ENCODE results near the gene KRTAP4-6.
"Not testable (repeated sequence)": the region's sequence is repeated elsewhere in the genome, so short reads cannot be mapped to it uniquely, and the experiment has no call there.

KRTAP4-6 gene

GRCh38 chr17:41140360-41141131, at the start of gene KRTAP4-6:
TSS of gene KRTAP4-6 (minus strand) at chr17:41140544. CDS start at chr17:41140487, 57 bp downstream.
- no peaks in the 10 kb centered on the region for H3K4me1 Mint-ChIP-seq
- DNase-seq: no peak
- H3K4me3 Mint-ChIP-seq: no peak within 1 kb of the TSS
- H3K36me3 Mint-ChIP-seq (ENCODE audit: low read depth): peaks cover 14% of the 10 kb centered on the region
- TF ChIP-seq CTCF (IDR thresholded peaks at IDR 0.05): no peak
- peak within 1 kb of the TSS; percentile 13 for H3K27ac Mint-ChIP-seq
- peaks cover 62% of the 10 kb centered on the region for H3K9me3 Mint-ChIP-seq
- peaks cover 8% of the 10 kb centered on the region for H3K27me3 Mint-ChIP-seq (ENCODE audit: low read depth, poor library complexity)

GRCh38 chr17:41189837-41190318, 49.5 kb upstream of the KRTAP4-6 start, which contains the start of gene KRTAP9-1:
TSS of gene KRTAP9-1 (plus strand) at chr17:41189887. CDS start at chr17:41189887, 0 bp downstream.
- H3K4me3 Mint-ChIP-seq; H3K36me3 Mint-ChIP-seq (ENCODE audit: low read depth); H3K4me1 Mint-ChIP-seq; H3K9me3 Mint-ChIP-seq; H3K27ac Mint-ChIP-seq; DNase-seq: not testable (repeated sequence)
- H3K27me3 Mint-ChIP-seq (ENCODE audit: low read depth, poor library complexity): peaks cover 16% of the 10 kb centered on the region

GRCh38 chr17:41186872-41187271, 46.5 kb upstream of the KRTAP4-6 start:
- no peaks in the 10 kb centered on the region for H3K4me1 Mint-ChIP-seq
- DNase-seq: no peak
- H3K27me3 Mint-ChIP-seq (ENCODE audit: low read depth, poor library complexity): peaks cover 16% of the 10 kb centered on the region
- no peak overlapping the region for H3K27ac Mint-ChIP-seq
- no peak overlapping the region for H3K4me3 Mint-ChIP-seq
- H3K36me3 Mint-ChIP-seq (ENCODE audit: low read depth): no peaks in the 10 kb centered on the region
- H3K9me3 Mint-ChIP-seq: no peaks in the 10 kb centered on the region
- TF ChIP-seq CTCF (IDR thresholded peaks at IDR 0.05): no peak

- Mint-ChIP-seq H3K9me3 (no peaks in the 10 kb centered on the region), H3K4me1 (no peaks in the 10 kb centered on the region), H3K27me3 (ENCODE audit: low read depth, poor library complexity) (peaks cover 16% of the 10 kb centered on the region), H3K27ac (no peak overlapping the region), H3K4me3 (no peak overlapping the region), H3K36me3 (ENCODE audit: low read depth) (no peaks in the 10 kb centered on the region)
- no peak for TF ChIP-seq CTCF (IDR thresholded peaks at IDR 0.05)
- DNase-seq: no peak
Observed at GRCh38 chr17:41185001-41185400, 44.7 kb upstream of the KRTAP4-6 start.

GRCh38 chr17:41184480-41184961, 44.2 kb upstream of the KRTAP4-6 start, which contains the start of gene KRTAP4-1:
TSS of gene KRTAP4-1 (minus strand) at chr17:41184911. CDS start at chr17:41184854, 57 bp downstream.
- H3K27me3 Mint-ChIP-seq (ENCODE audit: low read depth, poor library complexity): peaks cover 16% of the 10 kb centered on the region
- DNase-seq: no peak
- H3K27ac Mint-ChIP-seq: no peak within 1 kb of the TSS
- H3K4me1 Mint-ChIP-seq: no peaks in the 10 kb centered on the region
- no peaks in the 10 kb centered on the region for H3K9me3 Mint-ChIP-seq
- H3K4me3 Mint-ChIP-seq: no peak within 1 kb of the TSS
- TF ChIP-seq CTCF (IDR thresholded peaks at IDR 0.05): no peak
- no peaks in the 10 kb centered on the region for H3K36me3 Mint-ChIP-seq (ENCODE audit: low read depth)

- DNase-seq: no peak
- TF ChIP-seq CTCF (IDR thresholded peaks at IDR 0.05): no peak
Observed at GRCh38 chr17:41178843-41179616, 38.7 kb upstream of the KRTAP4-6 start.

More at GRCh38 chr17:41178843-41179616, 38.7 kb upstream of the KRTAP4-6 start:
- no peak overlapping the region for H3K4me3 Mint-ChIP-seq
- H3K27ac Mint-ChIP-seq: no peak overlapping the region
- peaks cover 4% of the 10 kb centered on the region for H3K27me3 Mint-ChIP-seq (ENCODE audit: low read depth, poor library complexity)
- no peaks in the 10 kb centered on the region for H3K4me1 Mint-ChIP-seq
- H3K36me3 Mint-ChIP-seq (ENCODE audit: low read depth): no peaks in the 10 kb centered on the region
- no peaks in the 10 kb centered on the region for H3K9me3 Mint-ChIP-seq
